ENCODE measurements around the gene NOSIP. TPM values are rescaled to one million over a fixed set of nuclear protein-coding genes. Genes with fewer than 3 reads are reported as not detected.

NOSIP gene
- total and polyA plus RNA-seq, 10 of the 15 experiments (the other 5 are each of a cell fraction or from before 2014, with no cell fraction given) = 7.2 to 85.5 (median 48.4) TPM

GRCh38 chr19:49520705-49521319 is 59.5 kb downstream of the NOSIP start:
- Histone ChIP-seq H3K36me3 (ENCODE audit: control insufficient read depth in 2 of 2, insufficient read depth in 2 of 2, low read length in 1 of 2) (no peaks in the 10 kb centered on the region), H3K9me3 (replicated peaks; ENCODE audit: control insufficient read depth, insufficient read depth, low read length) (no peaks in the 10 kb centered on the region), H3K27me3 (replicated peaks in 1 of 2; ENCODE audit: control insufficient read depth in 2 of 2, insufficient read depth in 2 of 2, low read length in 1 of 2) (no peaks in the 10 kb centered on the region; a peak in 1 of 4 replicates), H3K9ac (ENCODE audit: control insufficient read depth, insufficient read depth, low read length) (no peak overlapping the region), H2AFZ (ENCODE audit: control insufficient read depth, low read depth, low read length) (no peak overlapping the region), H3K79me2 (ENCODE audit: control insufficient read depth, insufficient read depth, low read length) (no peaks in the 10 kb centered on the region), H3K4me3 (no peak overlapping the region), H3K27ac (ENCODE audit: control insufficient read depth, insufficient read depth) (no peak overlapping the region), H4K20me1 (ENCODE audit: control insufficient read depth, insufficient read depth) (no peaks in the 10 kb centered on the region), H3K4me2 (ENCODE audit: control insufficient read depth, insufficient read depth) (no peak overlapping the region), H3K4me1 (ENCODE audit: control insufficient read depth, insufficient read depth, low read length) (no peaks in the 10 kb centered on the region)
- no TSS peak for BruUV-seq (replicated peaks)
- no peak for TF ChIP-seq ZBTB4 (CRISPR knock-in tag; IDR thresholded peaks at IDR 0.05)
- no peak for TF ChIP-seq IRF4 (IDR thresholded peaks at IDR 0.05; ENCODE audit: low read depth, low read length)
- TF ChIP-seq BHLHE40 (IDR thresholded peaks at IDR 0.05; ENCODE audit: borderline replicate concordance in 1 of 2, low read depth in 2 of 2, low read length in 1 of 2) = no peak
- no peak for TF ChIP-seq EP300 (IDR thresholded peaks at IDR 0.05; ENCODE audit: borderline replicate concordance in 1 of 2, control insufficient read depth in 1 of 2, low read depth in 2 of 2, low read length in 2 of 2)
- TF ChIP-seq ZNF687 (IDR thresholded peaks at IDR 0.05) = no peak
- TF ChIP-seq MYC (IDR thresholded peaks at IDR 0.05; ENCODE audit: insufficient read depth, insufficient read length, insufficient replicate concordance, low read length, severe bottlenecking) = no peak
- no peak for TF ChIP-seq ZNF24 (IDR thresholded peaks at IDR 0.05)
- no peak for TF ChIP-seq WRNIP1 (IDR thresholded peaks at IDR 0.05; ENCODE audit: borderline replicate concordance, low read depth, low read length)
- TF ChIP-seq BMI1 (IDR thresholded peaks at IDR 0.05; ENCODE audit: borderline replicate concordance) = no peak
- TF ChIP-seq SKIL (IDR thresholded peaks at IDR 0.05; ENCODE audit: low read depth, poor library complexity, severe bottlenecking) = no peak
- no peak for TF ChIP-seq CHD1 (IDR thresholded peaks at IDR 0.05; ENCODE audit: low read depth, low read length)
- TF ChIP-seq HDAC2 (IDR thresholded peaks at IDR 0.05) = no peak
- no peak for TF ChIP-seq ZNF622 (IDR thresholded peaks at IDR 0.05)
- TF ChIP-seq POLR2AphosphoS2 (IDR thresholded peaks at IDR 0.05; ENCODE audit: low read depth, low read length) = no peak
- TF ChIP-seq ATF7 (IDR thresholded peaks at IDR 0.05; ENCODE audit: low read depth) = no peak
- in situ Hi-C loops (cut with MboI) (no loop called here), intact Hi-C loops (cut with micrococcal nuclease; ENCODE audit: unreplicated experiment) (no loop called here)
- FAIRE-seq (no peak), DNase-seq (ENCODE audit: low read depth, low spot score) (no peak), ATAC-seq (no peak)
- ChIA-PET CTCF (interaction anchor here (1.0 to 1.8 kb wide), 4 partner anchors 26 to 49 kb away, joined by 3 to 6 read pairs (median 6); no protein-coding TSS in a partner anchor), SMC1A (ENCODE audit: uncharacterized antibody, unreplicated experiment) (interaction anchor here (1.0 kb wide), 1 partner anchor 27 kb away, joined by 5 read pairs; no protein-coding TSS in a partner anchor), POLR2A (no interaction called here), RAD21 (ENCODE audit: unreplicated experiment) (no interaction called here)
- WGBS (ENCODE audit: insufficient coverage, insufficient replicate concordance, low lambda C conversion rate, missing lambda C conversion rate) = 50% methylated on average over 13 of the region's 13 CpGs

Data from GM12878 (cell line).